GM23338 (cell line): ENCODE measurements around the gene RFX7. TPM values are rescaled to one million over a fixed set of nuclear protein-coding genes. Genes with fewer than 3 reads are reported as not detected.

ENCODE experiments used
- ATAC-seq: fragments of 200-7000 bp; cut with Tn5 transposase; 3 replicates; pipeline ENCODE4 v1.9.1; 2020
- DNase-seq: peaks from one replicate; pipeline ENCODE4 v3.0.0-alpha.2; 2015; ENCODE audit warnings: low spot score
- H2AFZ ChIP-seq: fragments of 200-600 bp; sonication (generic); 2 replicates; pipeline ENCODE4 v1.8.0; 2016; ENCODE audit warnings: antibody characterized with exemption, mild to moderate bottlenecking, moderate library complexity
- H3F3A ChIP-seq: fragments of 200-600 bp; sonication (generic); replicated peaks from 2 replicates; pipeline ENCODE4 v1.8.0; 2017; ENCODE audit warnings: antibody characterized with exemption, mixed run types, low read depth
- H3K27ac ChIP-seq: fragments of 200-600 bp; sonication (generic); 2 replicates; pipeline ENCODE4 v1.6.1; 2016; ENCODE audit warnings: low read depth
- H3K27me3 ChIP-seq: fragments of 200-600 bp; sonication (generic); 2 replicates; pipeline ENCODE4 v1.8.0; 2016; ENCODE audit warnings: mild to moderate bottlenecking, mixed run types, moderate library complexity; ENCODE audit not compliant: insufficient read depth
- H3K36me3 ChIP-seq: fragments of 200-600 bp; sonication (generic); 2 replicates; pipeline ENCODE4 v1.8.0; 2016; ENCODE audit warnings: mild to moderate bottlenecking; ENCODE audit not compliant: insufficient read depth
- H3K4me1 ChIP-seq: fragments of 200-600 bp; sonication (generic); 2 replicates; pipeline ENCODE4 v1.8.0; 2016; ENCODE audit warnings: mild to moderate bottlenecking, moderate library complexity; ENCODE audit not compliant: insufficient read depth
- H3K4me2 ChIP-seq: fragments of 200-600 bp; sonication (generic); 2 replicates; pipeline ENCODE4 v1.7.1; 2017; ENCODE audit warnings: mixed run types
- H3K4me3 ChIP-seq: fragments of 200-600 bp; sonication (generic); 2 replicates; pipeline ENCODE4 v1.6.1; 2016; ENCODE audit warnings: mixed run types
- H3K79me2 ChIP-seq: fragments of 200-600 bp; sonication (generic); replicated peaks from 2 replicates; pipeline ENCODE4 v1.8.0; 2017; ENCODE audit warnings: mild to moderate bottlenecking; ENCODE audit not compliant: insufficient read depth
- H3K9me2 ChIP-seq: fragments of 200-600 bp; sonication (generic); 2 replicates; pipeline ENCODE4 v1.8.0; 2017; ENCODE audit not compliant: insufficient read depth
- H4K20me1 ChIP-seq: fragments of 200-600 bp; sonication (generic); replicated peaks from 2 replicates; pipeline ENCODE4 v1.8.0; 2017; ENCODE audit warnings: mild to moderate bottlenecking; ENCODE audit not compliant: insufficient read depth
- H3K27ac Mint-ChIP-seq: 2 replicates; pipeline ENCODE4 v1.8.0; 2020; ENCODE audit warnings: inconsistent platforms, mild to moderate bottlenecking, moderate library complexity, mixed read lengths
- H3K27me3 Mint-ChIP-seq: 3 replicates; pipeline ENCODE4 v1.8.0; 2022; ENCODE audit warnings: low read depth, mild to moderate bottlenecking, moderate library complexity, mixed read lengths, inconsistent platforms; ENCODE audit not compliant: insufficient read depth, poor library complexity
- H3K36me3 Mint-ChIP-seq: 3 replicates; pipeline ENCODE4 v1.8.0; 2021; ENCODE audit warnings: low read depth, mild to moderate bottlenecking, inconsistent platforms, moderate library complexity, mixed read lengths
- H3K4me1 Mint-ChIP-seq: 3 replicates; pipeline ENCODE4 v1.8.0; 2020; ENCODE audit warnings: mild to moderate bottlenecking, inconsistent platforms, mixed read lengths
- H3K4me3 Mint-ChIP-seq: 3 replicates; pipeline ENCODE4 v1.8.0; 2021; ENCODE audit warnings: moderate library complexity, mild to moderate bottlenecking, inconsistent platforms, mixed read lengths
- H3K9me3 Mint-ChIP-seq: 3 replicates; pipeline ENCODE4 v1.8.0; 2020; ENCODE audit warnings: moderate library complexity, mild to moderate bottlenecking, inconsistent platforms, mixed read lengths
- CREB1 ChIP-seq: fragments of 250-450 bp; sonication (Bioruptor Pico); IDR thresholded peaks from 2 replicates; pipeline ENCODE4 v1.5.0; 2020; ENCODE audit warnings: low read depth, mild to moderate bottlenecking, moderate library complexity
- CTCF ChIP-seq, 2 experiments: fragments of 200-600 bp in 1 of 2; sonication (generic) in 1 of 2; conservative IDR thresholded peaks; 2 replicates each; pipeline versions ENCODE4 v1.5.1 to v1.6.1; 2016 to 2017; ENCODE audit warnings: antibody characterized with exemption in 2 of 2, low read depth in 2 of 2, mild to moderate bottlenecking in 2 of 2, moderate library complexity in 1 of 2
- ETS1 ChIP-seq: IDR thresholded peaks from 2 replicates; pipeline ENCODE4 v1.6.1; 2016; ENCODE audit warnings: antibody characterized with exemption
- EZH2 ChIP-seq: fragments of 200-600 bp; sonication (generic); IDR thresholded peaks from one replicate; pipeline ENCODE4 v1.8.0; 2017; ENCODE audit warnings: antibody characterized with exemption, mild to moderate bottlenecking, low read depth; ENCODE audit not compliant: unreplicated experiment
- EZH2phosphoT487 ChIP-seq: fragments of 200-600 bp; sonication (generic); IDR thresholded peaks from one replicate; pipeline ENCODE4 v1.8.1; 2018; ENCODE audit warnings: antibody characterized with exemption; ENCODE audit not compliant: unreplicated experiment
- JUNB ChIP-seq: IDR thresholded peaks from one replicate; pipeline ENCODE4 v1.6.1; 2016; ENCODE audit warnings: antibody characterized with exemption; ENCODE audit not compliant: unreplicated experiment
- NANOG ChIP-seq: IDR thresholded peaks from 2 replicates; pipeline ENCODE4 v1.6.1; 2016; ENCODE audit warnings: antibody characterized with exemption, borderline replicate concordance
- POLR2AphosphoS5 ChIP-seq: IDR thresholded peaks from 2 replicates; pipeline ENCODE4 v1.6.1; 2016; ENCODE audit warnings: antibody characterized with exemption, low read depth
- REST ChIP-seq: IDR thresholded peaks from one replicate; pipeline ENCODE4 v1.6.1; 2018; ENCODE audit warnings: antibody characterized with exemption; ENCODE audit not compliant: unreplicated experiment
- STAT1 ChIP-seq: IDR thresholded peaks from one replicate; pipeline ENCODE4 v1.6.1; 2016; ENCODE audit warnings: antibody characterized with exemption; ENCODE audit not compliant: unreplicated experiment
- ZNF114 ChIP-seq: fragments of 250-450 bp; sonication (Bioruptor Pico); IDR thresholded peaks from 2 replicates; pipeline ENCODE4 v1.5.0; 2020; ENCODE audit warnings: mild to moderate bottlenecking, moderate library complexity
- ZNF331 ChIP-seq: fragments of 250-450 bp; sonication (Bioruptor Pico); IDR thresholded peaks from 2 replicates; pipeline ENCODE4 v1.5.0; 2020; ENCODE audit warnings: low read depth, mild to moderate bottlenecking, moderate library complexity
- ZNF462 ChIP-seq: fragments of 250-450 bp; sonication (Bioruptor Pico); IDR thresholded peaks from 2 replicates; pipeline ENCODE4 v1.5.0; 2020; ENCODE audit warnings: mild to moderate bottlenecking, moderate library complexity
- polyA plus RNA-seq: library from polyadenylated mRNA; unstranded; fragments of >200 nt; fragmentation: Nextera tagmentation; extraction: Ambion mirVana; gene quantifications from 2 replicates; pipeline ENCODE4 v1.2.1, GENCODE V29; 2016
- total RNA-seq: library from RNA; depleted of rRNA; stranded (reverse); fragments of >200 nt; shearing (Covaris generic); gene quantifications from 2 replicates; pipeline ENCODE4 v1.2.3, GENCODE V29; 2014

Gene RFX7
- total and polyA plus RNA-seq, 2 experiments from 2014 or later = 17.6 to 33.6 TPM

- no peak for DNase-seq
Measured at GRCh38 chr15:56168394-56168793, 75.3 kb downstream of the RFX7 start.

More at GRCh38 chr15:56168394-56168793, 75.3 kb downstream of the RFX7 start:
- H3K36me3 ChIP-seq = 0 out of 2 replicates have a peak, but pooled peaks cover 1% of the 10 kb centered on the region
- Mint-ChIP-seq H3K27me3 (no peaks in the 10 kb centered on the region), H3K4me1 (peaks cover 11% of the 10 kb centered on the region), H3K9me3 (no peaks in the 10 kb centered on the region), H3K4me3 (no peak overlapping the region), H3K36me3 (peaks cover 26% of the 10 kb centered on the region), H3K27ac (no peak overlapping the region)
- H3K9me2 ChIP-seq = no peaks in the 10 kb centered on the region
- TF ChIP-seq CTCF (conservative IDR thresholded peaks at IDR 0.05; ENCODE audit: low read depth in 2 of 2) (no peak), REST (no peak), ZNF462 (CRISPR knock-in tag) (no peak), CREB1 (CRISPR knock-in tag) (no peak), EZH2phosphoT487 (no peak), NANOG (no peak), ETS1 (no peak), STAT1 (no peak), POLR2AphosphoS5 (no peak), EZH2 (no peak), ZNF331 (CRISPR knock-in tag) (no peak), ZNF114 (CRISPR knock-in tag) (no peak), JUNB (no peak)
- no peak for ATAC-seq
- peaks cover 18% of the 10 kb centered on the region; the same call in 1 of the 2 replicates for H4K20me1 ChIP-seq
- no peaks in the 10 kb centered on the region for H3F3A ChIP-seq
- H2AFZ ChIP-seq = no peak overlapping the region
- no peak overlapping the region for H3K4me2 ChIP-seq
- H3K79me2 ChIP-seq = peaks cover 100% of the 10 kb centered on the region
- no peak overlapping the region for H3K27ac ChIP-seq
- H3K4me3 ChIP-seq = no peak overlapping the region
- no peaks in the 10 kb centered on the region for H3K27me3 ChIP-seq
- H3K4me1 ChIP-seq = no peaks in the 10 kb centered on the region
